Measurements from ENCODE around the gene ADGRV1.
"Not testable (repeated sequence)": the region's sequence is repeated elsewhere in the genome, so short reads cannot be mapped to it uniquely, and the experiment has no call there.

The ADGRV1 gene

DNA sequence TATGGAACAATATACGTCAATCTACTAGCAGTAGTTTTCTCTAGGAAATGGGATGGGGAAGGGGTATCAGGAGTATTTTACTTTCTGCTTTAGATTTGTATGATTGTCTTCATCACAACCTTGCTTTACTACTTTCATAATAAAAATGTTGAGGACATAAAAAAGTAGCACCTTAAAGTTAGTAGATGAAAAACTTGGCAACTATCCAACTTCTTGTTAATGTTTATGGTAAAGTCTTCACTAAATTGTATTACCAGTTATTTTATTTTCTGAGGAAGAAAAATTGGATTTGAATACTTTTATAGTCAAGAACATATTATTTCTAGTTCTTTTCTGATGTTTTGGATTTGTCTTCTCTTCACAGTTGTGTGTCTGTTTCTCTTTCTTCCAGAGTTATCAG lies 452.4 kb downstream of the ADGRV1 start:
- no peak for DNase-seq (ENCODE audit: low read depth in 1 of 2, low spot score in 1 of 2)
- no peak overlapping the region for H3K27ac ChIP-seq (replicated peaks)
- H3K27me3 ChIP-seq (ENCODE audit: insufficient read depth, poor library complexity, severe bottlenecking) = no peaks in the 10 kb centered on the region
- TF ChIP-seq, protein P1, sequence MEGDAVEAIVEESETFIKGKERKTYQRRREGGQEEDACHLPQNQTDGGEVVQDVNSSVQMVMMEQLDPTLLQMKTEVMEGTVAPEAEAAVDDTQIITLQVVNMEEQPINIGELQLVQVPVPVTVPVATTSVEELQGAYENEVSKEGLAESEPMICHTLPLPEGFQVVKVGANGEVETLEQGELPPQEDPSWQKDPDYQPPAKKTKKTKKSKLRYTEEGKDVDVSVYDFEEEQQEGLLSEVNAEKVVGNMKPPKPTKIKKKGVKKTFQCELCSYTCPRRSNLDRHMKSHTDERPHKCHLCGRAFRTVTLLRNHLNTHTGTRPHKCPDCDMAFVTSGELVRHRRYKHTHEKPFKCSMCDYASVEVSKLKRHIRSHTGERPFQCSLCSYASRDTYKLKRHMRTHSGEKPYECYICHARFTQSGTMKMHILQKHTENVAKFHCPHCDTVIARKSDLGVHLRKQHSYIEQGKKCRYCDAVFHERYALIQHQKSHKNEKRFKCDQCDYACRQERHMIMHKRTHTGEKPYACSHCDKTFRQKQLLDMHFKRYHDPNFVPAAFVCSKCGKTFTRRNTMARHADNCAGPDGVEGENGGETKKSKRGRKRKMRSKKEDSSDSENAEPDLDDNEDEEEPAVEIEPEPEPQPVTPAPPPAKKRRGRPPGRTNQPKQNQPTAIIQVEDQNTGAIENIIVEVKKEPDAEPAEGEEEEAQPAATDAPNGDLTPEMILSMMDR (IDR thresholded peaks at IDR 0.05; ENCODE audit: insufficient read depth, low read length) = no peak
- no peak for TF ChIP-seq GABPA (IDR thresholded peaks at IDR 0.05; ENCODE audit: low read depth)
- TF ChIP-seq SPI1 (IDR thresholded peaks at IDR 0.05; ENCODE audit: borderline replicate concordance, low read depth) = no peak
- no peak for TF ChIP-seq REST (IDR thresholded peaks at IDR 0.05; ENCODE audit: insufficient replicate concordance, low read depth)
- no peak overlapping the region for H3K4me3 ChIP-seq (replicated peaks; ENCODE audit: insufficient read depth, low read length)

- H3K27me3 ChIP-seq (ENCODE audit: insufficient read depth, poor library complexity, severe bottlenecking) = not testable (repeated sequence)
Measured at GRCh38 chr5:91012867-91013266, 454.3 kb downstream of the ADGRV1 start.

DNA sequence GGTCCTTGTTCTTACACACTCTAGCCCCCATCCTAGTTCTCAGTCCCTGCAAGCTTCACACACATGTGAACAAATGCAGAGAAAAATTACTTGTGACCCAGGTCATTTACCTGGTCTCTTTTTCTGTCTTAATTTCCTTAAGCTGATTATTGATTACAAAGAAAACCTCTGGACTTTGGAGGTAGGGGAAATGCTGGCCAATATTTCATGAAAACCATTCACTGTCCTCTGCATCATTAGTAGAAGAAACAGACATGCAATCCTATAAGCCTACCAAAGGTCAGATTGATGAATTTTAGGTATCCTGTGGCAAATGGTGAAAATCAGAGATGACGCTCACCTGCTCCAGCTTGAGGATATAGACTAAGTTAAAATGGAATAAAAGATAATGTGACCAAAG lies 457.7 kb downstream of the ADGRV1 start:
- Histone ChIP-seq H3K27ac (replicated peaks) (no peak overlapping the region), H3K27me3 (ENCODE audit: insufficient read depth, poor library complexity, severe bottlenecking) (no peaks in the 10 kb centered on the region), H3K4me3 (replicated peaks; ENCODE audit: insufficient read depth, low read length) (no peak overlapping the region)
- TF ChIP-seq GABPA (IDR thresholded peaks at IDR 0.05; ENCODE audit: low read depth) (no peak), SPI1 (IDR thresholded peaks at IDR 0.05; ENCODE audit: borderline replicate concordance, low read depth) (no peak), POLR2AphosphoS5 (IDR thresholded peaks at IDR 0.05; ENCODE audit: low read depth) (no peak), REST (IDR thresholded peaks at IDR 0.05; ENCODE audit: insufficient replicate concordance, low read depth) (no peak)
- TF ChIP-seq, protein P1 (IDR thresholded peaks at IDR 0.05; ENCODE audit: insufficient read depth, low read length) = no peak
- DNase-seq (ENCODE audit: low read depth in 1 of 2, low spot score in 1 of 2) = no peak

More at GRCh38 chr5:91012867-91013266, 454.3 kb downstream of the ADGRV1 start:
- DNase-seq (ENCODE audit: low read depth in 1 of 2, low spot score in 1 of 2); H3K27ac ChIP-seq (replicated peaks); H3K4me3 ChIP-seq (replicated peaks; ENCODE audit: insufficient read depth, low read length): not testable (repeated sequence)

DNA sequence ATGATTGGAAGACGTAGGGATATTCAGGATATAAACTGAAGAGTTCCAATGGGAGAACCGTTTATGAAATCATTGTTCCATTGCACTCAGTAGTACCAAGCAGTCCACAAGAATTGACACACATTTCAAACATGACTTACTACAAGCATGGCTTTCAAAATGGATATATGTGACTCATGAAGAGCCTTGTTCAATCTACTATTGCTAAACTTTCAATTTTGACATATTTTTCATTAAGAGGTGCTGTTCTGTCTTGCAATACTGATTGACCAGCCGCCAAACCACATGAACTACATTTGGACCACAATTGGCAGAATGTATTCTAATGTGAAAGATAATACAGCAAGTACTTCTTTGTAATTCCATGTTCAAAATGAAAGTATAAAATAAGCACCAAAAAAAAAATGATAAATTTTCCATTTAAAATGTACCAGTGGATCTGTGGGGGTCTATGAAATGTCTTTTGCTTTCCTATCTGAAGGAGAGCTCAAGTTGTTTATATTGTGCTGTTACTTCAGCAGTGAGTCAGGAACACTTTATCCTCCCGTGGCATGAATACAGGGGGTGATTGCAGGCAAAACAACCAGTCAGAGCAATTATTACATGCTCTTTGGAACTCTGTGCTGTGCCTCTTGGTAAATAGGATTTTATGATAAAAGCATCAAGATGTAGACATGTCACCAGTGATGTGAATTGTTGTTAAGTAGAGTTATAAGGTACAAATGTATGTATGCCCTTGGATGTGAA lies 458.5 kb downstream of the ADGRV1 start:
- Histone ChIP-seq H3K27me3 (ENCODE audit: insufficient read depth, poor library complexity, severe bottlenecking) (no peaks in the 10 kb centered on the region), H3K27ac (replicated peaks) (no peak overlapping the region), H3K4me3 (replicated peaks; ENCODE audit: insufficient read depth, low read length) (no peak overlapping the region)
- TF ChIP-seq REST (IDR thresholded peaks at IDR 0.05; ENCODE audit: insufficient replicate concordance, low read depth) (no peak), SPI1 (IDR thresholded peaks at IDR 0.05; ENCODE audit: borderline replicate concordance, low read depth) (no peak), GABPA (IDR thresholded peaks at IDR 0.05; ENCODE audit: low read depth) (no peak), POLR2AphosphoS5 (IDR thresholded peaks at IDR 0.05; ENCODE audit: low read depth) (no peak)
- TF ChIP-seq, protein P1 (IDR thresholded peaks at IDR 0.05; ENCODE audit: insufficient read depth, low read length) = no peak
- no peak for DNase-seq (ENCODE audit: low read depth in 1 of 2, low spot score in 1 of 2)

Data from HL-60 (cell line).